Kidney (tissue), 22 donors: ENCODE results near the gene ZNF479. TPM values are rescaled to one million over a fixed set of nuclear protein-coding genes. Genes with fewer than 3 reads are reported as not detected.
"Not testable (repeated sequence)": the region's sequence is repeated elsewhere in the genome, so short reads cannot be mapped to it uniquely, and the experiment has no call there.

Experiments used
- DNase-seq, 5 donors: peaks; one replicate each; pipeline ENCODE4 v3.0.0-alpha.2; 2013 to 2020
- FAIRE-seq: peaks from 2 replicates; lab custom pipeline; 2012; peaks lifted over from hg19 to GRCh38; lab: Jason Lieb, UNC
- H3K27ac ChIP-seq, 2 donors: one replicate each; pipeline ENCODE4 v1.7.0; 2013; ENCODE audit warnings: low read depth in 2 of 2, low read length in 2 of 2, inconsistent platforms in 1 of 2
- H3K27me3 ChIP-seq: one replicate; pipeline ENCODE4 v1.7.1; 2013; ENCODE audit warnings: low read length, inconsistent platforms; ENCODE audit not compliant: control insufficient read depth, insufficient read depth
- H3K36me3 ChIP-seq, 3 donors: one replicate each; pipeline versions ENCODE4 v1.7.0 to v1.7.1; 2013; ENCODE audit warnings: low read length in 3 of 3, control low read depth in 1 of 3, inconsistent platforms in 1 of 3; ENCODE audit not compliant: insufficient read depth in 3 of 3, control insufficient read depth in 2 of 3
- H3K4me1 ChIP-seq, 3 donors: one replicate each; pipeline versions ENCODE4 v1.7.0 to v1.7.1; 2013; ENCODE audit warnings: low read length in 3 of 3, inconsistent platforms in 1 of 3, low read depth in 1 of 3; ENCODE audit not compliant: control insufficient read depth in 2 of 3, insufficient read depth in 2 of 3
- H3K4me3 ChIP-seq, 3 donors: one replicate each; pipeline versions ENCODE4 v1.7.0 to v1.8.1; 2013; ENCODE audit warnings: low read length in 3 of 3, control low read depth in 1 of 3, inconsistent platforms in 1 of 3
- H3K9ac ChIP-seq, 3 donors: one replicate each; pipeline versions ENCODE4 v1.7.0 to v1.7.1; 2013; ENCODE audit warnings: low read length in 3 of 3, control low read depth in 1 of 3, inconsistent platforms in 1 of 3
- H3K9me3 ChIP-seq, 3 donors: one replicate each; pipeline versions ENCODE4 v1.7.0 to v1.7.1; 2013; ENCODE audit warnings: low read length in 3 of 3, control low read depth in 1 of 3, inconsistent platforms in 1 of 3; ENCODE audit not compliant: control insufficient read depth in 2 of 3, insufficient read depth in 1 of 3
- intact Hi-C: fragments of 100-400 bp; cut with DNase I; formaldehyde crosslinking; loops from one replicate; pipeline ENCODE4 v1.11.1; 2022
- long read RNA-seq, 10 donors: library from polyadenylated mRNA in 1 of 10; unstranded in 1 of 10; transcript quantifications; one replicate each; pipeline ENCODE4 v2.0.0 and lab custom pipeline, GENCODE V29; 2021 to 2026
- polyA plus RNA-seq: library from polyadenylated mRNA; stranded (reverse); fragments of 350-450 nt; fragmentation: Illumina TruSeq; extraction: RNeasy Lipid Tissue Mini Kit (QIAGEN cat#74804); gene quantifications from one replicate; pipeline ENCODE4 v1.2.3, GENCODE V29; 2014; ENCODE audit warnings: low read depth, low replicate concordance; ENCODE audit not compliant: insufficient read depth
- total RNA-seq: library from RNA; stranded (reverse); fragmentation: NEBNext Ultra II Directional; extraction: Animal tissue kit (Norgen Biotek cat#: 25700); gene quantifications from one replicate; pipeline ENCODE4 v1.2.1, GENCODE V29; 2021
- TF ChIP-seq, protein P1 (sequence below): IDR thresholded peaks from 3 replicates; pipeline ENCODE4 v1.5.1; 2012; ENCODE audit warnings: mild to moderate bottlenecking, moderate library complexity, borderline replicate concordance; ENCODE audit not compliant: insufficient read depth; ENCODE audit errors: extremely low read depth
- donor health status: control.
- donor health status: control.
- donor health status: control.
- donor health status: control.
- donor health status: control.
- donor health status: DM: yes; HTN: yes; CAD: no.
- donor health status: Normal renal cell carcinoma (clear cell type).

Gene ZNF479
- total RNA-seq (not detected), polyA plus RNA-seq (not detected)
- long read RNA-seq, donor 1 = 0 reads
- long read RNA-seq, donor 2 = 0 reads
- long read RNA-seq, donor 3 = 0 reads
- long read RNA-seq, donor 4 = 0 reads
- long read RNA-seq, donor 5 = 0 reads
- long read RNA-seq, donor 6 = 0 reads
- long read RNA-seq, donor 7 = 0 reads
- long read RNA-seq, donor 8 = 0 reads
- long read RNA-seq, donor 9 = 0 reads
- long read RNA-seq, donor 10 = 0 reads

DNA sequence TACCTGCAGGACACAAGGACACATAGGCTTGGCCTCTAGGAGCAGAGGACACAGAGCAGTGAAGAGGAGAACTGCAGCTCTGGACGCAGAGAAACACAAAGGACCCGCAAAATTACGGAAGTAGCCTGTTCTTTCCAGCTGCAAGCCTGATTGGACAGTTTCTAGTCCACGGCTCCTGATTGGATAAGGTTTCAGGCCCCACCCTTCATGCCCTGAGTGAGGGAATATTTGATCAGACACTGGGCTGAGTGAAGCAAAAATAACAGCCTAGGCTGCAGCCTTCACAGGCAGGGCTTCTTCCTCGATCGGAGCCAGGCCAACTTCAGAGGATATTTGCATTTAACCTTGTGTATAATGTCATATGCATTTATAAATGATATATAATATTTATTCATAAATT lies at the start of gene ZNF479:
Gene ZNF479, minus strand, starts transcription at position 101 of the 400 bp plus-strand sequence. CDS start 112 bp downstream, outside the sequence.
- FAIRE-seq, intact Hi-C loops, H3K4me1 ChIP-seq, H3K27me3 ChIP-seq, DNase-seq, H3K36me3 ChIP-seq, H3K27ac ChIP-seq, H3K9ac ChIP-seq, H3K4me3 ChIP-seq, H3K9me3 ChIP-seq: not testable (repeated sequence)

GRCh38 chr7:57182031-57182430 lies 49.8 kb upstream of the ZNF479 start:
- FAIRE-seq = no peak
- H3K9ac ChIP-seq = no peak overlapping the region
- no peaks in the 10 kb centered on the region for H3K27me3 ChIP-seq
- peaks cover 1 to 20% (median 5%) of the 10 kb centered on the region in 3 donors for H3K9me3 ChIP-seq
- no peak overlapping the region for H3K4me3 ChIP-seq
- no peak for DNase-seq
- TF ChIP-seq, protein P1, sequence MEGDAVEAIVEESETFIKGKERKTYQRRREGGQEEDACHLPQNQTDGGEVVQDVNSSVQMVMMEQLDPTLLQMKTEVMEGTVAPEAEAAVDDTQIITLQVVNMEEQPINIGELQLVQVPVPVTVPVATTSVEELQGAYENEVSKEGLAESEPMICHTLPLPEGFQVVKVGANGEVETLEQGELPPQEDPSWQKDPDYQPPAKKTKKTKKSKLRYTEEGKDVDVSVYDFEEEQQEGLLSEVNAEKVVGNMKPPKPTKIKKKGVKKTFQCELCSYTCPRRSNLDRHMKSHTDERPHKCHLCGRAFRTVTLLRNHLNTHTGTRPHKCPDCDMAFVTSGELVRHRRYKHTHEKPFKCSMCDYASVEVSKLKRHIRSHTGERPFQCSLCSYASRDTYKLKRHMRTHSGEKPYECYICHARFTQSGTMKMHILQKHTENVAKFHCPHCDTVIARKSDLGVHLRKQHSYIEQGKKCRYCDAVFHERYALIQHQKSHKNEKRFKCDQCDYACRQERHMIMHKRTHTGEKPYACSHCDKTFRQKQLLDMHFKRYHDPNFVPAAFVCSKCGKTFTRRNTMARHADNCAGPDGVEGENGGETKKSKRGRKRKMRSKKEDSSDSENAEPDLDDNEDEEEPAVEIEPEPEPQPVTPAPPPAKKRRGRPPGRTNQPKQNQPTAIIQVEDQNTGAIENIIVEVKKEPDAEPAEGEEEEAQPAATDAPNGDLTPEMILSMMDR = no peak
- no peak overlapping the region for H3K27ac ChIP-seq
- intact Hi-C loops = no loop called here
- H3K36me3 ChIP-seq = no peaks in the 10 kb centered on the region
- H3K4me1 ChIP-seq = no peaks in the 10 kb centered on the region

GRCh38 chr7:57181281-57181680 lies 49.0 kb upstream of the ZNF479 start:
- intact Hi-C loops = no loop called here

GRCh38 chr7:57179776-57180415 lies 47.7 kb upstream of the ZNF479 start:
- FAIRE-seq (no peak), DNase-seq (no peak)
- H3K4me1 ChIP-seq = no peaks in the 10 kb centered on the region
- no peaks in the 10 kb centered on the region for H3K27me3 ChIP-seq
- no peak overlapping the region for H3K4me3 ChIP-seq
- H3K9me3 ChIP-seq = peaks cover under 1 to 25% (median 5%) of the 10 kb centered on the region in 3 donors
- intact Hi-C loops = no loop called here
- no peak overlapping the region for H3K27ac ChIP-seq
- TF ChIP-seq, protein P1 = no peak
- H3K9ac ChIP-seq = no peak overlapping the region
- no peaks in the 10 kb centered on the region for H3K36me3 ChIP-seq

More at GRCh38 chr7:57181281-57181680, 49.0 kb upstream of the ZNF479 start:
- no peak for FAIRE-seq
- Histone ChIP-seq H3K27ac (no peak overlapping the region), H3K27me3 (no peaks in the 10 kb centered on the region), H3K36me3 (no peaks in the 10 kb centered on the region), H3K4me3 (no peak overlapping the region), H3K9me3 (peaks cover 1 to 19% (median 5%) of the 10 kb centered on the region in 3 donors), H3K9ac (no peak overlapping the region), H3K4me1 (no peaks in the 10 kb centered on the region)
- DNase-seq = no peak
- TF ChIP-seq, protein P1 = no peak
